ENCODE results near the gene UPK3A. TPM values are rescaled to one million over a fixed set of nuclear protein-coding genes. Genes with fewer than 3 reads are reported as not detected.
A peak's percentile ranks its signal among the peaks of the same experiment; 100 is the strongest.

The UPK3A gene
- total RNA-seq (2021; fragmentation: NEBNext Ultra II Directional; extraction: Animal tissue kit (Norgen Biotek cat#: 25700)) (0.35 TPM in 1 of 2 replicates, not detected in the other), polyA plus RNA-seq (2011; rRNA removed) (1.7 and 2.4 TPM in 2 replicates), polyA minus RNA-seq (2011; rRNA and poly(A)+ RNA removed) (0.39 and 0.54 TPM in 2 replicates)
- polyA plus RNA-seq (2011; cell fraction: cytosol; rRNA removed): 0.62 TPM
- 1.3 TPM for polyA plus RNA-seq (2011; cell fraction: nucleus; rRNA removed)
- polyA plus RNA-seq (2012, experiment 1 of 2): 0.42 to 1.5 TPM (median 0.70 TPM) in 3 of 4 replicates, not detected in the other
- polyA plus RNA-seq (2012, experiment 2 of 2): 0.41 TPM
- 0.39 TPM for polyA plus RNA-seq (2013, experiment 1 of 2)
- polyA plus RNA-seq (2013, experiment 2 of 2): 0.18 TPM
- polyA minus RNA-seq (2011; cell fraction: cytosol; rRNA and poly(A)+ RNA removed): not detected
- polyA minus RNA-seq (2011; cell fraction: nucleus; rRNA and poly(A)+ RNA removed): 0.80 TPM
- long read RNA-seq, experiment 1: 0 reads
- long read RNA-seq, experiment 2, partial matches to known transcripts: 1 of 1 reads
- long read RNA-seq, experiment 2, other reads (novel, unspliced or antisense): 0 of 1 reads

GRCh38 chr22:45284705-45285262, at the start of gene UPK3A:
Gene UPK3A, plus strand, starts transcription at chr22:45284949. Its CDS starts 65 bp downstream, at chr22:45285014.
- H3K27me3 ChIP-seq (replicated peaks in 1 of 4; ENCODE audit: control insufficient read depth in 3 of 4, extremely low read depth in 1 of 4, insufficient read depth in 3 of 4, low read length in 3 of 4): peaks cover 0 to 11% (median 3%) of the 10 kb centered on the region in 4 experiments; a peak in 5 of 7 replicates
- no peak within 1 kb of the TSS for H4K91ac ChIP-seq (replicated peaks; ENCODE audit: insufficient read length, low read length)
- TF ChIP-seq POLR2AphosphoS5 (IDR thresholded peaks at IDR 0.05; ENCODE audit: low read depth, low read length) (no peak), BCL11A (IDR thresholded peaks at IDR 0.05; ENCODE audit: low read depth in 2 of 2, low read length in 2 of 2) (no peak), CBX5 (IDR thresholded peaks at IDR 0.05; ENCODE audit: low read depth, low read length) (no peak), EZH2 (IDR thresholded peaks at IDR 0.05; ENCODE audit: low read depth, low read length, severe bottlenecking) (no peak), KDM4A (IDR thresholded peaks at IDR 0.05; ENCODE audit: low read depth, low read length, severe bottlenecking) (no peak), TAF1 (IDR thresholded peaks at IDR 0.05; ENCODE audit: low read depth, low read length) (peak; percentile 57; the same call in 1 of the 2 replicates), PHF8 (conservative IDR thresholded peaks at IDR 0.05; ENCODE audit: low read depth, low read length) (0 out of 2 replicates have a peak, but pooled peaks have one; percentile 42), EP300 (IDR thresholded peaks at IDR 0.05; ENCODE audit: borderline replicate concordance in 1 of 2, low read depth in 2 of 2, low read length in 2 of 2) (no peak), EGR1 (IDR thresholded peaks at IDR 0.05; ENCODE audit: borderline replicate concordance, low read depth, low read length) (peak; percentile 22; the same call in 1 of the 2 replicates)

More at GRCh38 chr22:45284705-45285262, at the start of gene UPK3A:
- H3K14ac ChIP-seq (ENCODE audit: insufficient read length): no peak within 1 kb of the TSS
- WGBS, 2 experiments (ENCODE audit: extremely low coverage in 1 of 2, insufficient coverage in 1 of 2, insufficient read length in 1 of 2, insufficient replicate concordance in 2 of 2, low coverage in 1 of 2, low lambda C conversion rate in 2 of 2, missing lambda C conversion rate in 1 of 2): 2% methylated on average over 30 of the region's 46 CpGs; no CpG with 5 or more reads in 1 of the 2 experiments
- no peaks in the 10 kb centered on the region for H4K20me1 ChIP-seq (replicated peaks in 1 of 2; ENCODE audit: control insufficient read depth in 1 of 2, insufficient read depth in 2 of 2, low read length in 2 of 2)
- H3K27ac ChIP-seq (ENCODE audit: low read depth, low read length): no peak within 1 kb of the TSS
- H3K9ac ChIP-seq (replicated peaks in 1 of 4; ENCODE audit: extremely low read depth in 1 of 4, low read depth in 3 of 4, low read length in 3 of 4): peak within 1 kb of the TSS in 1 of 4 experiments; percentile 8; a peak in 1 of 7 replicates
- POLR2A ChIA-PET (ENCODE audit: partially characterized antibody): interaction anchor here (1.0 kb wide), 1 partner anchor 149 kb away, joined by 3 read pairs; no protein-coding TSS in a partner anchor
- peaks cover 0 to 15% (median 7%) of the 10 kb centered on the region in 4 experiments; a peak in 6 of 7 replicates for H3K4me1 ChIP-seq (replicated peaks in 1 of 4; ENCODE audit: control insufficient read depth in 3 of 4, insufficient read depth in 4 of 4, low read length in 3 of 4)
- CTCF ChIA-PET (ENCODE audit: partially characterized antibody): interaction anchor here (0.7 to 1.7 kb wide), 3 partner anchors 10 to 140 kb away, joined by 5 to 6 read pairs (median 5); no protein-coding TSS in a partner anchor
- H3K4ac ChIP-seq (replicated peaks; ENCODE audit: insufficient read length, low read depth, low read length): peak within 1 kb of the TSS; percentile 49
- no peak within 1 kb of the TSS for H2BK20ac ChIP-seq (ENCODE audit: low read length)
- no peaks in the 10 kb centered on the region for H3K9me3 ChIP-seq (ENCODE audit: insufficient read depth in 2 of 2, low read depth in 1 of 2, low read length in 1 of 2)
- peak within 1 kb of the TSS; percentile 44; the same call in 1 of the 2 replicates for H2AFZ ChIP-seq (ENCODE audit: low read length)
- no peak within 1 kb of the TSS for H3K56ac ChIP-seq (replicated peaks; ENCODE audit: insufficient read length, low read depth, low read length)
- no peaks in the 10 kb centered on the region for H3K79me2 ChIP-seq (ENCODE audit: control insufficient read depth in 1 of 2, insufficient read depth in 2 of 2, low read length in 2 of 2)
- peak within 1 kb of the TSS; percentile 0; the same call in 1 of the 2 replicates for H2BK15ac ChIP-seq (ENCODE audit: low read length)
- H2BK12ac ChIP-seq (ENCODE audit: low read depth, low read length): peak within 1 kb of the TSS; percentile 62; the same call in 1 of the 2 replicates
- no peak within 1 kb of the TSS for H2BK5ac ChIP-seq (ENCODE audit: low read depth, low read length)
- H3K79me1 ChIP-seq (ENCODE audit: low read depth, low read length): no peaks in the 10 kb centered on the region
- peak within 1 kb of the TSS; percentile 85; the same call in 1 of the 2 replicates for H3K18ac ChIP-seq (ENCODE audit: extremely low read depth, low read length)
- peaks cover 7% of the 10 kb centered on the region for H3K23me2 ChIP-seq (ENCODE audit: low read depth, low read length)
- peak within 1 kb of the TSS; percentile 43 to 69 (median 60) for H3K4me3 ChIP-seq (ENCODE audit: extremely low read depth in 1 of 4, insufficient read depth in 2 of 4, low read depth in 3 of 4, low read length in 4 of 4)
- no peak within 1 kb of the TSS for H4K5ac ChIP-seq (ENCODE audit: insufficient read length, low read depth, low read length)
- peak within 1 kb of the TSS; percentile 11; the same call in 1 of the 2 replicates for H4K8ac ChIP-seq (ENCODE audit: extremely low read depth, insufficient read depth, low read length)
- H3K4me2 ChIP-seq (ENCODE audit: insufficient read depth in 1 of 2, low read depth in 2 of 2, low read length in 2 of 2): peak within 1 kb of the TSS; percentile 64 to 99
- no peak within 1 kb of the TSS for H2AK5ac ChIP-seq (ENCODE audit: low read depth, low read length)
- peak in 1 of 2 experiments; percentile 94 for DNase-seq (ENCODE audit: low read depth in 1 of 2, low spot score in 2 of 2)
- no peak within 1 kb of the TSS for H2BK120ac ChIP-seq (replicated peaks; ENCODE audit: low read depth, low read length)
- no peak within 1 kb of the TSS for H3K23ac ChIP-seq (ENCODE audit: insufficient read length)
- FAIRE-seq: no peak
- no peaks in the 10 kb centered on the region for H3K36me3 ChIP-seq (ENCODE audit: control insufficient read depth in 2 of 4, insufficient read depth in 4 of 4, low read length in 3 of 4)
